ENCODE data around the gene GPR75.

DNA sequence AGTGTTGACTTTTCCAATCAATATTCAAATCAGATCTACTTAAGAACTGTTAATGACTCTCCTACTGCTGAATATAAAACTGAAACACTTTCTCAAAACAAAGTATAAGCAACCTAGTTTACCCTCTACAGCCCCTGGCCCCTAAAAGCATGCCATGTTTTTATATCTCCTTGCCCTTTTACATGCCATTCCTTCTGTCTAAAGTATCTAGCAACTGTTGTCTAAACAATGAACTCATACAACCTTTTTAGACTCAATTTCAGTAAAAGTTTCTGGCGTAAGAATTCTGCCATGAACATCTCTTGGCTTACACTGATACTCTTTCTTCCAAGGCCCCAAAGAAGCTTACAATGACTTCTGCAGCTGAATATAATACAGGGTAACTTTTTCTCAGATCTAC, 47.8 kb upstream of the GPR75 start:
- TF ChIP-seq, protein P1, sequence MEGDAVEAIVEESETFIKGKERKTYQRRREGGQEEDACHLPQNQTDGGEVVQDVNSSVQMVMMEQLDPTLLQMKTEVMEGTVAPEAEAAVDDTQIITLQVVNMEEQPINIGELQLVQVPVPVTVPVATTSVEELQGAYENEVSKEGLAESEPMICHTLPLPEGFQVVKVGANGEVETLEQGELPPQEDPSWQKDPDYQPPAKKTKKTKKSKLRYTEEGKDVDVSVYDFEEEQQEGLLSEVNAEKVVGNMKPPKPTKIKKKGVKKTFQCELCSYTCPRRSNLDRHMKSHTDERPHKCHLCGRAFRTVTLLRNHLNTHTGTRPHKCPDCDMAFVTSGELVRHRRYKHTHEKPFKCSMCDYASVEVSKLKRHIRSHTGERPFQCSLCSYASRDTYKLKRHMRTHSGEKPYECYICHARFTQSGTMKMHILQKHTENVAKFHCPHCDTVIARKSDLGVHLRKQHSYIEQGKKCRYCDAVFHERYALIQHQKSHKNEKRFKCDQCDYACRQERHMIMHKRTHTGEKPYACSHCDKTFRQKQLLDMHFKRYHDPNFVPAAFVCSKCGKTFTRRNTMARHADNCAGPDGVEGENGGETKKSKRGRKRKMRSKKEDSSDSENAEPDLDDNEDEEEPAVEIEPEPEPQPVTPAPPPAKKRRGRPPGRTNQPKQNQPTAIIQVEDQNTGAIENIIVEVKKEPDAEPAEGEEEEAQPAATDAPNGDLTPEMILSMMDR (conservative IDR thresholded peaks at IDR 0.05; ENCODE audit: low read depth, low read length): no peak
- TF ChIP-seq EZH2 (IDR thresholded peaks at IDR 0.05; ENCODE audit: borderline replicate concordance, low read depth, low read length, poor library complexity, severe bottlenecking): no peak

All from A673 (cell line).